A549 treated with RU486 at 1 μM for 4 hours (cell line): ENCODE results near the gene ANKRD53. TPM values are rescaled to one million over a fixed set of nuclear protein-coding genes. Genes with fewer than 3 reads are reported as not detected.

Source experiments
- total RNA-seq: library from RNA; stranded (reverse); fragments of 200-300 nt; extraction: Qiagen RNA extraction; gene quantifications from 5 replicates; pipeline ENCODE4 v1.2.3, GENCODE V29; 2022; ENCODE audit warnings: low read depth

The ANKRD53 gene
- total RNA-seq = not detected in 5 replicates

GRCh38 chr2:70978341-70979179 is at the start of gene ANKRD53:
Gene ANKRD53 (plus strand): TSS chr2:70978630. CDS start chr2:70978646, 16 bp downstream.

DNA sequence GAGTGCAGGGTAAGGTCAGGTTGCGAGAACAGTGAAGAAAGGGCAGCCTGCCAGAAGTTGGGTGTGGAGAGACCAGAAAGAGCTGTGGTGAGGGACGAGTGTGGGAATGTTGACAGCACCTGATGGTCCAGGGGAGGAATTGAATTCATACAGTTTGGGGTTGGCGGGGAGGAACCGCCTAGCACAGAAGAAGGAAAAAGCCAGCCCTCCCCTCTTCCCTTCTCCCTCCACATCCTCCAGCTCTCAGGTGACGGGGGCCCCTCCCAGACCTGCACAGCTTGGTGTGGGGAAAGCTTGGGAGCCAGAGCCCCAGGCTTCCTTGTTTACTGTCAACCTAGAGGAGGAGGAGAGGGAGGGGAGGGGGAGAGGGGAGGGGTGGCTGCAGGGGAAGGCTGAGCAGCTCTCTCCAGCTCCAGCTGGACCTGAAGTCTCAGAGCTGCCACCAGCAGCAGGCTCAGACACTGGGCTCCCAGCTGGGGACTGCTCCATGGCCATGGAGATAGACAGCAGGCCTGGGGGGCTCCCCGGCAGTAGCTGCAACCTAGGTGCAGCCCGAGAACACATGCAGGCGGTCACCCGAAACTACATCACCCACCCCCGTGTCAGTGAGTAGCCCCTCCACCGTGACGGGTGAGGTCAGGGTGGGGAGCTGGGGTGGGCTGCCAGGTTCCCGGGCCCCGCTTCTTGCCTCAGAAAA is 42.8 kb upstream of the ANKRD53 start, which contains the start of gene ATP6V1B1:
Gene ATP6V1B1, plus strand, starts transcription at position 433 of the 697 bp plus-strand sequence. Its CDS starts 55 bp downstream, at position 488.

GRCh38 chr2:70994699-70995425 is 16.4 kb downstream of the ANKRD53 start, which contains the start of gene TEX261:
Gene TEX261 (minus strand): TSS chr2:70994873. CDS start chr2:70994757, 116 bp downstream.

Other genes with a start within 250 kb of the ANKRD53 start
- gene ADD2, start 210.4 kb upstream of the ANKRD53 start, total RNA-seq = 20.0 to 28.1 TPM (median 23.1 TPM) in 5 replicates
- not detected in 5 replicates for gene FIGLA, start 188.0 kb upstream of the ANKRD53 start, total RNA-seq
- not detected in 5 replicates for gene CLEC4F, start 158.0 kb upstream of the ANKRD53 start, total RNA-seq
- not detected in 5 replicates for gene CD207, start 142.8 kb upstream of the ANKRD53 start, total RNA-seq
- 3.2 to 6.6 TPM (median 5.1 TPM) in 5 replicates for gene VAX2, start 78.1 kb upstream of the ANKRD53 start, total RNA-seq
- gene ATP6V1B1, start 42.7 kb upstream of the ANKRD53 start, total RNA-seq = 0.32 to 2.5 TPM (median 2.1 TPM) in 5 replicates
- gene TEX261, start 16.2 kb downstream of the ANKRD53 start, total RNA-seq = 73.1 to 84.6 TPM (median 83.3 TPM) in 5 replicates
- gene NAGK, start 90.0 kb downstream of the ANKRD53 start, total RNA-seq = 52.3 to 77.0 TPM (median 76.0 TPM) in 5 replicates
- gene MCEE, start 151.6 kb downstream of the ANKRD53 start, total RNA-seq = 9.7 to 14.7 TPM (median 12.2 TPM) in 5 replicates
- gene MPHOSPH10, start 152.0 kb downstream of the ANKRD53 start, total RNA-seq = 29.9 to 52.6 TPM (median 42.2 TPM) in 5 replicates
- gene PAIP2B, start 248.5 kb downstream of the ANKRD53 start, total RNA-seq = 0.22 to 0.32 TPM (median 0.25 TPM) in 5 replicates